NB4 (cell line): ENCODE results near the gene BRINP2.

Experiments
- DNase-seq: peaks from one replicate; pipeline ENCODE4 v3.0.0; 2010; ENCODE audit warnings: low read depth
- H3K4me3 ChIP-seq: one replicate; pipeline ENCODE4 v1.5.1; 2011; ENCODE audit warnings: mild to moderate bottlenecking, low read depth, low read length, moderate library complexity
- CTCF ChIP-seq: IDR thresholded peaks from one replicate; pipeline ENCODE4 v1.5.1; 2012; ENCODE audit warnings: low read depth, low read length
- MYC ChIP-seq: IDR thresholded peaks from 2 replicates; pipeline ENCODE4 v1.6.1; 2011; ENCODE audit warnings: low read depth, low read length
- POLR2A ChIP-seq: IDR thresholded peaks from 2 replicates; pipeline ENCODE4 v1.6.1; 2011; ENCODE audit warnings: mild to moderate bottlenecking; ENCODE audit not compliant: insufficient read length; ENCODE audit errors: extremely low read depth
- TF ChIP-seq, protein P1 (sequence below): IDR thresholded peaks from 2 replicates; pipeline ENCODE4 v1.6.1; 2011; ENCODE audit warnings: low read depth, low read length

BRINP2 gene

DNA sequence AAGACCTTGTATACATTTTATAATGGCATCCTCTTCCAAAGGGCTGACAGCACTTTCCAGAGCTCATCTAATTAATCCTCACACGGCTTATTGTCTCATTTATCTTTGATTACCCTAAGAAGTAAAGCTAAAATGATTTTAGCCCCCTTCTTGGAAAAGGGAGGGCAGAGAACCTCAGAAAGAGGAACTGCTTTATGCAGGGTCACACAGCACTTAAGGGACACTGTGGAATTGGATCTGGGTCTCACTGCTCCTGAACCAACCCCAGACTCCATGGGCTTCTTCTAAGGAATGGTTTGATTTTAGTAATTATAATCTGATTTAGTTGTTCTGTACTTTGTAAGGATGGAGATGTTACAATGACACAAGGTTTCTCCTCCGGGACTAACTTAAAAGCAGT, 3.2 kb downstream of the BRINP2 start:
- TF ChIP-seq, protein P1, sequence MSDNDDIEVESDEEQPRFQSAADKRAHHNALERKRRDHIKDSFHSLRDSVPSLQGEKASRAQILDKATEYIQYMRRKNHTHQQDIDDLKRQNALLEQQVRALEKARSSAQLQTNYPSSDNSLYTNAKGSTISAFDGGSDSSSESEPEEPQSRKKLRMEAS, result no peak
- TF ChIP-seq CTCF (no peak), POLR2A (no peak), MYC (no peak)
- no peak overlapping the region for H3K4me3 ChIP-seq
- DNase-seq, result no peak

GRCh38 chr1:177174921-177175634, 4.3 kb downstream of the BRINP2 start:
- no peak for DNase-seq
- H3K4me3 ChIP-seq, result no peak overlapping the region
- no peak for TF ChIP-seq POLR2A
- no peak for TF ChIP-seq MYC
- TF ChIP-seq, protein P1, result no peak
- no peak for TF ChIP-seq CTCF

GRCh38 chr1:177181280-177181630, 10.5 kb downstream of the BRINP2 start:
- no peak for TF ChIP-seq CTCF
- TF ChIP-seq POLR2A, result no peak
- no peak for TF ChIP-seq MYC
- TF ChIP-seq, protein P1, result no peak
- DNase-seq, result no peak
- H3K4me3 ChIP-seq, result no peak overlapping the region

DNA sequence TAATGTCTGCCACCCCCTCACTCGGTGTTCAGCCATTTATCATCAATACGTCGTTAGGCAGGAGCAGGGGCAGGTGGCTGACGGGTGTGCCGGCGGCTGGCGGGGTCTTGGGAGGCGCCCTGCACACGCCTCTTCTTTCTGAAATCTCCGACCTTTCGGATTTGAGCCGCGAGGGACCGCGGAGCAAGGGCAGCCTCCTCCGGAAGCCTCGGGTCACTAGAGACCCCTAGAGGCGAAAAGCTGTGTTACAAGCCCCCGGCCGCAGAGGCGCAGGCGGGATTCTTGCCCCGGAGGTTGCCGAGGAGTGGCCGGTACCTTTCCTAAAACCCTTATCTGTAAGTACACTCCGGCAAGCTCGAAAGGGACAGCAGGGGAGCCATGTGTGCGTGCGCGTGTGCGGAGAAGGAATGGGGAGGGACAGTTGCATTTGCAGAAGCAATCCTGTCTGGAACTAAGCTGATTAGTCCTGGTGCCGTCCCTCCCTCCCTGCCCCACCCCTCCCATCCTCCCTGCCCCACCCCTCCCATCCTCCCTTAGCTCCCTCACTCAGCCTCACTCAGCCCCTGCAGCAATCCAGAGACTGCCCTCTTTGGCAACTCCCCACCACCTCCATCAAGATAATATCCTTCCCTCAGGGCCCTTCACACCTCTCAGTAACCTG, 11.0 kb downstream of the BRINP2 start:
- peak; percentile 79 for TF ChIP-seq CTCF
- TF ChIP-seq, protein P1, result no peak
- DNase-seq, result peak; percentile 65
- H3K4me3 ChIP-seq, result no peak overlapping the region

DNA sequence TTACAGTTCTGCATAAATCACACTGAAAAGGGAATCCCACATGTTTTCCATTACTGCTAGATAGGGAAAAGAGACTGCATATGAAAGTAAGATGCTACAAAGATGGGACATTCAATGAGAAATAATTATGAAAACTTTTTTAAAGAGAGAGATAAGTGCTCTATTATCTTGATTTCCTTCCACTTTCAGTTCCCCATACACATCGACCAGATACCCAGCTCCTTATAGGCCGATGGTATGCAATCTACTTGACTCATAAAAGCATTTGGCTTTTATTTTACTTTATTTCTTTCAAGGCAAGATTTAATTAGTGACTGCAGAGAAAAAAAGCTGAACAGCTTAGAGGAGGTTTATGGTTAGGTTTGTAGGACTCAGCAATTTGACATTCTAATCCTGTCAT, 13.1 kb downstream of the BRINP2 start:
- no peak overlapping the region for H3K4me3 ChIP-seq
- DNase-seq, result no peak
- TF ChIP-seq CTCF (no peak), POLR2A (no peak), MYC (no peak)
- TF ChIP-seq, protein P1, result no peak
